Measurements from ENCODE around the gene BEGAIN. TPM values are rescaled to one million over a fixed set of nuclear protein-coding genes. Genes with fewer than 3 reads are reported as not detected.
A peak's percentile ranks its signal among the peaks of the same experiment; 100 is the strongest.

The BEGAIN gene
- total and polyA plus RNA-seq, 9 of the 15 experiments (the other 6 are each of a cell fraction or from before 2014, with no cell fraction given), result 0.07 to 0.68 (median 0.55) TPM; not detected in 3

- TF ChIP-seq MGA (IDR thresholded peaks at IDR 0.05) (no peak), CREB5 (CRISPR knock-in tag; IDR thresholded peaks at IDR 0.05) (no peak), TRIM28 (IDR thresholded peaks at IDR 0.05) (no peak), PYGO2 (tag; IDR thresholded peaks at IDR 0.05) (no peak), CBFA2T3 (IDR thresholded peaks at IDR 0.05) (peak; percentile 67), ZNF778 (CRISPR knock-in tag; IDR thresholded peaks at IDR 0.05) (no peak), ZNF133 (CRISPR knock-in tag; IDR thresholded peaks at IDR 0.05) (no peak), RBFOX2 (IDR thresholded peaks at IDR 0.05; ENCODE audit: low read depth, low read length) (no peak), TRIM25 (IDR thresholded peaks at IDR 0.05; ENCODE audit: borderline replicate concordance) (no peak), ZNF224 (CRISPR knock-in tag; IDR thresholded peaks at IDR 0.05) (no peak), JUN (IDR thresholded peaks at IDR 0.05; ENCODE audit: borderline replicate concordance, low read depth, low read length) (peak; percentile 24; the same call in 1 of the 2 replicates), JUN (CRISPR knock-in tag; IDR thresholded peaks at IDR 0.05; ENCODE audit: borderline replicate concordance) (no peak)
These were observed 2.9 kb downstream of the BEGAIN start (continued) for GRCh38 chr14:100584056-100585031.

Data from K562 (cell line).